ENCODE data around the gene FBXO34. TPM values are rescaled to one million over a fixed set of nuclear protein-coding genes. Genes with fewer than 3 reads are reported as not detected.

The FBXO34 gene
- total RNA-seq, 2 experiments from 2014 or later, result 26.3 to 28.8 TPM

DNA sequence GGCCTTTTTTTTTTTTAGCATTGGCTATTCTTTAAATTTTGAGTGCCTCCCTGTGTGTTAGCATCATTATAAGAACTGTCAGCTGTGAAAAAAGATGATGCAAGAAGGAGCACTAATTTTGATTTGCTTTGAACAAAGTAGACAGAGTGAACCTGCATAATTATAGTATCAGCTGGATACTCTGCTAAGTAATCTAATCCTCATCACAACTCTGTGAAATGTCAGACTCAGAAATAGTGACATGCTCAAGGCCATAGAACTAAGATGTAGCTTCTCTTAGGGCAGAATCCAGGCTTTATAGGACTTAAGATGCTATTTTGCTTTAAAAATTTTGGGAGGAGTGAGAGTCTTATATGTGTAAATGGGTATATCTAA is 31.9 kb downstream of the FBXO34 start:
- Histone ChIP-seq H3K9me3 (ENCODE audit: low read length) (no peaks in the 10 kb centered on the region), H3K79me2 (ENCODE audit: insufficient read depth, low read depth, low read length) (peaks cover 24% of the 10 kb centered on the region), H3K9me2 (ENCODE audit: insufficient read depth, low read length) (no peaks in the 10 kb centered on the region), H2AFZ (ENCODE audit: low read length) (no peak overlapping the region), H3K27ac (ENCODE audit: low read depth, low read length, poor library complexity, severe bottlenecking) (peak overlapping the region; percentile 21), H3K4me3 (ENCODE audit: low read depth, low read length, poor library complexity, severe bottlenecking) (no peak overlapping the region), H3K36me3 (ENCODE audit: insufficient read depth, low read length) (peaks cover 9% of the 10 kb centered on the region), H4K20me1 (ENCODE audit: insufficient read depth, low read length) (peaks cover 3% of the 10 kb centered on the region; the same call in 1 of the 2 replicates), H3K4me1 (ENCODE audit: insufficient read depth, low read length, poor library complexity, severe bottlenecking) (peaks cover 27% of the 10 kb centered on the region), H3K4me2 (ENCODE audit: low read length) (peak overlapping the region; percentile 40)
- TF ChIP-seq CTCF (conservative IDR thresholded peaks at IDR 0.05; ENCODE audit: low read length) (no peak), EZH2phosphoT487 (IDR thresholded peaks at IDR 0.05; ENCODE audit: borderline replicate concordance, low read depth, low read length) (no peak)
- intact Hi-C loops (cut with micrococcal nuclease; ENCODE audit: unreplicated experiment), result loop anchor here (1.0 kb wide), 1 partner anchor 32 kb away; the partner anchor contains the start of gene FBXO34
- CTCF ChIA-PET (ENCODE audit: unreplicated experiment), result interaction anchor here (1.3 kb wide), 1 partner anchor 19 kb away, joined by 3 read pairs; no protein-coding TSS in a partner anchor
- BruUV-seq (replicated peaks), result TSS peak; percentile 8
- POLR2A ChIA-PET, result interaction anchor here (1.0 to 1.9 kb wide), 4 partner anchors 12 to 30 kb away, joined by 4 to 5 read pairs (median 4); no protein-coding TSS in a partner anchor
- peak; percentile 12 for DNase-seq (ENCODE audit: low spot score)

DNA sequence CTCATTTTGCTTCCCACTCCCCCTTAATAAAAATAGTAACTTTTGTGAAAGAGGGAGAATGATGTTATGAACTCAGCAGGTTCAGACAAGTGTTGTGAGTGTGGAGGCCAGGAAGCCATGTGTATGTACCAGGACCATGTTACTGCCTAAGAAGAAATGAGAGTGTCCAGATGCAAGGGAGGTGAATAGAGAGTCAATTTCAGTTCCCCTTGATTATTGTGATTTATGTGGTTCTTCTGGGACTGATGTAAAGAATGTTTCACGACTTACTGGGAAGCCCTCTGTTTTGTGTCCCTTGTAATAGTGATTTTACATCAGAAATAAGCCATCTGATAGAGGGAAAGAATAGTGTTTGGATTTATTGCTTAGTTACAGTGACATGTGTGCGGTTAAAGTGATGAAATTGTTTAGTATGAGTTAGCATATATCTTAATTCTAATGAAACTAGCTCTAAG is 32.5 kb downstream of the FBXO34 start:
- Histone ChIP-seq H4K20me1 (ENCODE audit: insufficient read depth, low read length) (peaks cover 3% of the 10 kb centered on the region; the same call in 1 of the 2 replicates), H3K4me1 (ENCODE audit: insufficient read depth, low read length, poor library complexity, severe bottlenecking) (peaks cover 27% of the 10 kb centered on the region), H3K79me2 (ENCODE audit: insufficient read depth, low read depth, low read length) (peaks cover 25% of the 10 kb centered on the region; the same call in 1 of the 2 replicates), H3K9me2 (ENCODE audit: insufficient read depth, low read length) (no peaks in the 10 kb centered on the region), H2AFZ (ENCODE audit: low read length) (no peak overlapping the region), H3K9me3 (ENCODE audit: low read length) (no peaks in the 10 kb centered on the region; the same call in 1 of the 2 replicates), H3K4me2 (ENCODE audit: low read length) (peak overlapping the region; percentile 40), H3K27ac (ENCODE audit: low read depth, low read length, poor library complexity, severe bottlenecking) (no peak overlapping the region), H3K4me3 (ENCODE audit: low read depth, low read length, poor library complexity, severe bottlenecking) (no peak overlapping the region), H3K36me3 (ENCODE audit: insufficient read depth, low read length) (peaks cover 4% of the 10 kb centered on the region)
- TF ChIP-seq CTCF (conservative IDR thresholded peaks at IDR 0.05; ENCODE audit: low read length) (no peak), EZH2phosphoT487 (IDR thresholded peaks at IDR 0.05; ENCODE audit: borderline replicate concordance, low read depth, low read length) (no peak)
- intact Hi-C loops (cut with micrococcal nuclease; ENCODE audit: unreplicated experiment), result loop anchor here (1.0 kb wide), 1 partner anchor 32 kb away; the partner anchor contains the start of gene FBXO34
- CTCF ChIA-PET (ENCODE audit: unreplicated experiment), result interaction anchor here (1.3 kb wide), 1 partner anchor 20 kb away, joined by 3 read pairs; no protein-coding TSS in a partner anchor
- POLR2A ChIA-PET, result interaction anchor here (1.1 to 2.5 kb wide), 5 partner anchors 14 to 44 kb away, joined by 4 to 12 read pairs (median 4); no protein-coding TSS in a partner anchor
- peak; percentile 49 for DNase-seq (ENCODE audit: low spot score)
- BruUV-seq (replicated peaks), result no TSS peak
